Measurements from ENCODE around the gene PYGO1. TPM values are rescaled to one million over a fixed set of nuclear protein-coding genes. Genes with fewer than 3 reads are reported as not detected.
A peak's percentile ranks its signal among the peaks of the same experiment; 100 is the strongest.
"Not testable (repeated sequence)": the region's sequence is repeated elsewhere in the genome, so short reads cannot be mapped to it uniquely, and the experiment has no call there.

PYGO1 gene
- total RNA-seq, 1 donor from 2014 or later: 16.1 TPM

GRCh38 chr15:55499151-55499550 is 89.0 kb downstream of the PYGO1 start:
- H3K27me3 Mint-ChIP-seq (ENCODE audit: unreplicated experiment): peaks cover 15% of the 10 kb centered on the region
- peaks cover 13% of the 10 kb centered on the region for H3K4me1 Mint-ChIP-seq (ENCODE audit: unreplicated experiment)
- DNase-seq (ENCODE audit: extremely low spot score, unreplicated experiment): no peak
- peak overlapping the region; percentile 92 for H3K4me3 Mint-ChIP-seq (ENCODE audit: unreplicated experiment)
- peaks cover 1% of the 10 kb centered on the region for H3K9me3 Mint-ChIP-seq (ENCODE audit: unreplicated experiment)
- TF ChIP-seq CTCF (IDR thresholded peaks at IDR 0.05): no peak
- peaks cover 1% of the 10 kb centered on the region for H3K36me3 Mint-ChIP-seq (ENCODE audit: unreplicated experiment)
- no peak overlapping the region for H3K27ac Mint-ChIP-seq (ENCODE audit: unreplicated experiment)

- H3K4me3 Mint-ChIP-seq (ENCODE audit: unreplicated experiment): peak overlapping the region; percentile 92
Measured at GRCh38 chr15:55498109-55498938, 89.8 kb downstream of the PYGO1 start.

GRCh38 chr15:55496716-55497115 is 91.4 kb downstream of the PYGO1 start:
- H3K27ac Mint-ChIP-seq (ENCODE audit: unreplicated experiment): no peak overlapping the region
- peaks cover 13% of the 10 kb centered on the region for H3K4me1 Mint-ChIP-seq (ENCODE audit: unreplicated experiment)
- TF ChIP-seq CTCF (IDR thresholded peaks at IDR 0.05): no peak
- no peaks in the 10 kb centered on the region for H3K9me3 Mint-ChIP-seq (ENCODE audit: unreplicated experiment)
- DNase-seq (ENCODE audit: extremely low spot score, unreplicated experiment): no peak
- H3K36me3 Mint-ChIP-seq (ENCODE audit: unreplicated experiment): peaks cover 2% of the 10 kb centered on the region
- H3K4me3 Mint-ChIP-seq (ENCODE audit: unreplicated experiment): peak overlapping the region; percentile 18
- no peaks in the 10 kb centered on the region for H3K27me3 Mint-ChIP-seq (ENCODE audit: unreplicated experiment)

More at GRCh38 chr15:55498109-55498938, 89.8 kb downstream of the PYGO1 start:
- Mint-ChIP-seq H3K27me3 (ENCODE audit: unreplicated experiment) (peaks cover 10% of the 10 kb centered on the region), H3K4me1 (ENCODE audit: unreplicated experiment) (peaks cover 13% of the 10 kb centered on the region), H3K27ac (ENCODE audit: unreplicated experiment) (peak overlapping the region; percentile 66)
- DNase-seq (ENCODE audit: extremely low spot score, unreplicated experiment): peak; percentile 93
- H3K9me3 Mint-ChIP-seq (ENCODE audit: unreplicated experiment); H3K36me3 Mint-ChIP-seq (ENCODE audit: unreplicated experiment): not testable (repeated sequence)

GRCh38 chr15:55494931-55495330 is 93.2 kb downstream of the PYGO1 start:
- H3K4me3 Mint-ChIP-seq (ENCODE audit: unreplicated experiment): no peak overlapping the region
- no peaks in the 10 kb centered on the region for H3K27me3 Mint-ChIP-seq (ENCODE audit: unreplicated experiment)
- no peak for TF ChIP-seq CTCF (IDR thresholded peaks at IDR 0.05)
- no peak for DNase-seq (ENCODE audit: extremely low spot score, unreplicated experiment)
- peaks cover 2% of the 10 kb centered on the region for H3K36me3 Mint-ChIP-seq (ENCODE audit: unreplicated experiment)
- H3K9me3 Mint-ChIP-seq (ENCODE audit: unreplicated experiment): no peaks in the 10 kb centered on the region
- no peak overlapping the region for H3K27ac Mint-ChIP-seq (ENCODE audit: unreplicated experiment)
- H3K4me1 Mint-ChIP-seq (ENCODE audit: unreplicated experiment): peaks cover 13% of the 10 kb centered on the region

GRCh38 chr15:55488952-55489600 is 99.1 kb downstream of the PYGO1 start:
- not testable (repeated sequence) for H3K4me3 Mint-ChIP-seq (ENCODE audit: unreplicated experiment); H3K27me3 Mint-ChIP-seq (ENCODE audit: unreplicated experiment); H3K9me3 Mint-ChIP-seq (ENCODE audit: unreplicated experiment); H3K27ac Mint-ChIP-seq (ENCODE audit: unreplicated experiment); H3K4me1 Mint-ChIP-seq (ENCODE audit: unreplicated experiment); DNase-seq (ENCODE audit: extremely low spot score, unreplicated experiment)
- peaks cover 19% of the 10 kb centered on the region for H3K36me3 Mint-ChIP-seq (ENCODE audit: unreplicated experiment)

Other genes with a start within 250 kb of the PYGO1 start
- gene CCPG1, start 180.0 kb downstream of the PYGO1 start, total RNA-seq: 150 and 174 TPM in 2 replicates
- 3.0 TPM in 2 replicates for gene PIERCE2, start 179.8 kb downstream of the PYGO1 start, total RNA-seq
- gene DNAAF4, start 80.1 kb downstream of the PYGO1 start, total RNA-seq: 1.5 and 1.9 TPM in 2 replicates
- 2.1 and 2.2 TPM in 2 replicates for gene PRTG, start 154.8 kb upstream of the PYGO1 start, total RNA-seq